Uterus (tissue), 2 donors: ENCODE results near the gene KRT8.

Experiments
- POLR2A ChIP-seq, 2 donors: fragments of 450-650 bp; IDR thresholded peaks; one replicate each; pipeline ENCODE4 v1.6.1; 2016; ENCODE audit warnings: antibody characterized with exemption in 2 of 2, mild to moderate bottlenecking in 1 of 2, moderate library complexity in 1 of 2
- TF ChIP-seq, protein P1 (sequence below), 4 experiments: fragments of 200-600 bp in 2 of 4; fragments of 450-650 bp in 2 of 4; sonication (generic) in 2 of 4; IDR thresholded peaks; one replicate each; pipeline ENCODE4 v1.5.1; 2016 to 2019; ENCODE audit warnings: antibody characterized with exemption in 4 of 4, mild to moderate bottlenecking in 2 of 4, moderate library complexity in 1 of 4

DNA sequence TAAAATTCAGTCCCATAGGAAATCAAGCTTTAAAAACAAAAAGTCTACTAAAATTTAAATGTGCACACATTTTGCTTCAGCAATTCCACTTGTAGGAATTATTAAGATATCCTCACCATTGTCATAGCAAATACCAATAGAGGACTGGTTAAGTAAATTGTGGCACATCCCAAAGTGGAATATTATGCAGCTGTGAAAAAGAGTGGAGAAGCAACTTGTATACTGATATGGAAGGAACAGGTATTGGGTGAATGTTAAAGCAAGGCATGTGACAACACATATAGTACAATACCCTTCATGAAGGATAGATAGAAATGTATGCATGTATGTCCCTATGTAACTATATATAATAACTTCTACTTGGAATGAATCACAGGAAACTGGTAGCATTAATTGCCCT is 11.9 kb downstream of the KRT8 start:
- TF ChIP-seq, protein P1, sequence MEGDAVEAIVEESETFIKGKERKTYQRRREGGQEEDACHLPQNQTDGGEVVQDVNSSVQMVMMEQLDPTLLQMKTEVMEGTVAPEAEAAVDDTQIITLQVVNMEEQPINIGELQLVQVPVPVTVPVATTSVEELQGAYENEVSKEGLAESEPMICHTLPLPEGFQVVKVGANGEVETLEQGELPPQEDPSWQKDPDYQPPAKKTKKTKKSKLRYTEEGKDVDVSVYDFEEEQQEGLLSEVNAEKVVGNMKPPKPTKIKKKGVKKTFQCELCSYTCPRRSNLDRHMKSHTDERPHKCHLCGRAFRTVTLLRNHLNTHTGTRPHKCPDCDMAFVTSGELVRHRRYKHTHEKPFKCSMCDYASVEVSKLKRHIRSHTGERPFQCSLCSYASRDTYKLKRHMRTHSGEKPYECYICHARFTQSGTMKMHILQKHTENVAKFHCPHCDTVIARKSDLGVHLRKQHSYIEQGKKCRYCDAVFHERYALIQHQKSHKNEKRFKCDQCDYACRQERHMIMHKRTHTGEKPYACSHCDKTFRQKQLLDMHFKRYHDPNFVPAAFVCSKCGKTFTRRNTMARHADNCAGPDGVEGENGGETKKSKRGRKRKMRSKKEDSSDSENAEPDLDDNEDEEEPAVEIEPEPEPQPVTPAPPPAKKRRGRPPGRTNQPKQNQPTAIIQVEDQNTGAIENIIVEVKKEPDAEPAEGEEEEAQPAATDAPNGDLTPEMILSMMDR (IDR thresholded peaks at IDR 0.05) = no peak
- no peak for TF ChIP-seq POLR2A (IDR thresholded peaks at IDR 0.05)
